PFSK-1 (cell line): ENCODE measurements around the gene SYNGR1.

Experiments used
- POLR2AphosphoS5 ChIP-seq: IDR thresholded peaks from 2 replicates; pipeline ENCODE4 v1.6.1; 2012; ENCODE audit warnings: low read depth, mild to moderate bottlenecking, control low read depth, low read length, moderate library complexity
- REST ChIP-seq, 2 experiments: IDR thresholded peaks; 2 replicates each; pipeline versions ENCODE4 v1.6.1 to v1.8.0; 2011 to 2012; ENCODE audit warnings: low read depth in 2 of 2, low read length in 2 of 2, control low read depth in 1 of 2, inconsistent platforms in 1 of 2, mild to moderate bottlenecking in 1 of 2, moderate library complexity in 1 of 2; ENCODE audit not compliant: insufficient read depth in 1 of 2
- SIN3A ChIP-seq: IDR thresholded peaks from 2 replicates; pipeline ENCODE4 v1.6.1; 2012; ENCODE audit warnings: mild to moderate bottlenecking, low read length, moderate library complexity, borderline replicate concordance; ENCODE audit not compliant: insufficient read depth
- TAF1 ChIP-seq: IDR thresholded peaks from 2 replicates; pipeline ENCODE4 v1.6.1; 2012; ENCODE audit warnings: low read length, control low read depth, borderline replicate concordance; ENCODE audit not compliant: insufficient read depth

GRCh38 chr22:39421691-39422090 lies 71.9 kb downstream of the SYNGR1 start:
- TF ChIP-seq SIN3A (no peak), POLR2AphosphoS5 (no peak), TAF1 (no peak), REST (IDR thresholded peaks at IDR 0.05; ENCODE audit: insufficient read depth in 1 of 2, low read depth in 2 of 2, low read length in 2 of 2) (no peak)
